ENCODE results near the gene ERV3-1.
"Not testable (repeated sequence)": the region's sequence is repeated elsewhere in the genome, so short reads cannot be mapped to it uniquely, and the experiment has no call there.

ERV3-1 gene, protein sequence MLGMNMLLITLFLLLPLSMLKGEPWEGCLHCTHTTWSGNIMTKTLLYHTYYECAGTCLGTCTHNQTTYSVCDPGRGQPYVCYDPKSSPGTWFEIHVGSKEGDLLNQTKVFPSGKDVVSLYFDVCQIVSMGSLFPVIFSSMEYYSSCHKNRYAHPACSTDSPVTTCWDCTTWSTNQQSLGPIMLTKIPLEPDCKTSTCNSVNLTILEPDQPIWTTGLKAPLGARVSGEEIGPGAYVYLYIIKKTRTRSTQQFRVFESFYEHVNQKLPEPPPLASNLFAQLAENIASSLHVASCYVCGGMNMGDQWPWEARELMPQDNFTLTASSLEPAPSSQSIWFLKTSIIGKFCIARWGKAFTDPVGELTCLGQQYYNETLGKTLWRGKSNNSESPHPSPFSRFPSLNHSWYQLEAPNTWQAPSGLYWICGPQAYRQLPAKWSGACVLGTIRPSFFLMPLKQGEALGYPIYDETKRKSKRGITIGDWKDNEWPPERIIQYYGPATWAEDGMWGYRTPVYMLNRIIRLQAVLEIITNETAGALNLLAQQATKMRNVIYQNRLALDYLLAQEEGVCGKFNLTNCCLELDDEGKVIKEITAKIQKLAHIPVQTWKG

GRCh38 chr7:65006094-65006992 lies at the start of gene ERV3-1:
Gene ERV3-1 (minus strand): TSS chr7:65006687. CDS start chr7:64993026, 13,661 bp downstream.
- peak; percentile 95 for DNase-seq

GRCh38 chr7:65055786-65056185 lies 49.3 kb upstream of the ERV3-1 start:
- not testable (repeated sequence) for DNase-seq

DNA sequence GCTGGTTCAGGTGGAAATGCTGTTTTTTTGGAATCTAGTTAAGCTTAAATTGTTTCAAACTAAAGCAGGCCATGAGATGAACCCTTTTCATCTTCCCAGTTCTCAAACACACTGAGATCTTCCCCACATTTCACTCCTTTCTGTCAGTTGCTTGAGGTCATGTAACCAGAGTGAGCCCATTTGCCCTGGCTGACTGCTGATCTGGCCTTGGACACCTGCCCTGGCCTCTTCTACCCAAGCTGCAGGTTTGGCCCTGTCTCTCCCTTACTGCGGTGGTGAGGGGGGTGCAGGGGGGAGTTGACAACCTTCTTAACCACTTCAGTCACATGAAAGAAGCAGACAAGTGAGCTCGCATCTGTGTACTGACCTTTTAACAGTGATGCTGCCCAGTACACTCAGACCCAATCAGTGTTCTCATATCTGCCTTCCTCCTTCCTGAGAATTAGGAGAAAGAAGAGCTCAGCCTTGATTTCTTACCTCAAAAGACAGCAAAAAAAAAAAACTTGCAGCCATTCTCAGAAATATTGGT lies 48.0 kb upstream of the ERV3-1 start:
- DNase-seq = not testable (repeated sequence)

DNA sequence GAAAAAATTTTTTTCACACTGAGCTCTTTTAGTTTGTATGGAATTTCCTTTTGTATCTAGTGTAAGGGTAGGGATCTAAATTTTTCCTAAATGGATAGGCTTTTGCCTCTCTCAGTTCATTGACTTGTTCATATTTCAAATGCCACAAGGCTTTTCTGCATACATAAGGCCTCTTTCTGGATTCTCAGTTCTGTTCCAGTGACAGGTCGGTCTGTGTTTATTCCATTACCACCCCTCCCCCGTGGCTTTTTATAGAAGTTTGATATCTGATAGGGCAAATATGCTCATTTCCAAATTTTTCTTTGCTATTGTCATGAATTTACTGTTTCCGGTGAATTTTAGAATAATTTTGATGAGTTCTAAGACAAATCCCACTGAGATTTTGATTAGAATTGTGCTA lies 45.2 kb upstream of the ERV3-1 start:
- not testable (repeated sequence) for DNase-seq

DNA sequence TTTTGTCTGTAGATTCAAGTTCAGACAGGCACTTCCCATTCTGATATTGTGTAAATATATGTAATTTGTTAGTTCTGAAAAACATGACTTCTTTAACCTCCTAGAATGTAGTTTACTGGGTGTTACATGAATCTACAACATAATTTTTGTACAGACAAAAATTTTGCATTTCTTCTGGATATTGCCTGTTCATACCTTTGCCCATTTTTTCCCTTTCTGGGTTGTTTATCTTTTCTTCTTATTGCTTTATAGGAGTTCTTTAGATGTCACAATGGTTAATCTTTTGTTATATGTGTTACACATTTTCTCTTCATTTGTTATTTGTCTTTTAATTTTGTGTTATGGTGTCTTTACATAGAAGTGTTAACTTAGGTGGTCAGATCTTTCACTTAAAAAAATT lies 44.7 kb upstream of the ERV3-1 start:
- not testable (repeated sequence) for DNase-seq

GRCh38 chr7:65046329-65046728 lies 39.8 kb upstream of the ERV3-1 start:
- DNase-seq = not testable (repeated sequence)

DNA sequence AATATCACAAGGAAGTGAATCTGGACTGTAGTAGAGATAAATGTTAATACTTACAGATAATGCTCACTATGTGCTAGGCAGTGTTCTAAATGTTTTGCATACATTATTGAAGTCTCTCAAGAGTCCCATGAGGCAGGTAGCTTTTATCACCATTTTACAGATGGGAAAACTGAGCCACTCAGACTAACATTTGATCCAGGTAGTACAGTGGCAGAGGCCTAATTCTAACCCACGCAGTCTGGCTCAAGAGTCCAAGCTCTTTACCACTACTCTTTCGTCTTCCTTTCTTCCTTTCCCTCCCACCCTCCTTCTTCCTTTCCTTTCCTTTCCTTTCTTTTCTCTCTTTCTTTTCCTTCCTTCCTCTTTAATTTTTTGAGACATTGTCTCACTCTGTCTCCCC lies 39.1 kb upstream of the ERV3-1 start:
- not testable (repeated sequence) for DNase-seq

- DNase-seq = peak; percentile 18
Observed at GRCh38 chr7:65038767-65039166, 32.3 kb upstream of the ERV3-1 start.

DNA sequence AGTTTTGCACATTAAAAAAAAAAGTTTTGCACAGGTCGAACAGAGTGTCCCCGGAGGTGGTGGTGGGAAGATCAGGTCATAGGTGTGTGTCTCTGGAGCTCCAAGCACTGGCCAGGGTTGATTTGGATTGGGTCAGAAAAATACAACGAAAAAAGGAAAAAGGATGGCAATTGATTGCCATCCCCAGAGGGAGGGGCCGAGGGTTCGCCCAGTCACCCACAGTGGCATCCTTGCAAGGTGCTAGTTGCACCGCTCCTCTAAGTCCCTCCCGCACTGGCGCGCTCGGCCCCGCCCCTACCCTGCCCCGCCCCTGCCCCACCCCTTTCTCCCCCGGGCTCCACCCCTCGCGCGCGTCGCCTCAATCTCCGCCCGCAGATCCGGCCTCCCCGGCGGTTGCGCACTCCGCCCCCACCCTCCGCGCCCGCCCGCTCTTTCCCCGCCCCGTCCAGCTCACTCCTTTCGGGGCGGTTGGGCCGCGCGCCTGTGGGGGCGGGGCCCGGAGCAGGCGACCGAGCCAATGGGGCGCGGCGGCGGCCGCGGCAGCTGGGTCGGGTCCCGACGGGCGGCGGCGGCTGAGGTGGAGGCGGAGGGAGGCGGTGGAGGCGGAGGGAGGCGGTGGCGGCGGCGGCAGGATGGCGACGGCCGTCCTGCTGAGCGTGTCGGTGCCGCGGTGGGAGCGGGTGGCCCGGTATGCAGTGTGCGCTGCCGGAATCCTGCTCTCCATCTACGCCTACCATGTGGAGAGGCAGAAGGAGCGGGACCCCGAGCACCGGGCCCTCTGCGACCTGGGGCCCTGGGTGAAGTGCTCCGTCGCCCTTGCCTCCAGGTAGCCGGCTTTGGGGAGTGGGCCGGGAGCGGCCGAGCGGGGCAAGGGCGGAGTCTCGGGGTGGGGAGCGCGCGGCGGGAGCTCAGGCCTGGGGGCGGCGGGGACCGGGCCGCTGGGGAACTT lies 31.5 kb upstream of the ERV3-1 start:
- peak; percentile 90 for DNase-seq

- DNase-seq = not testable (repeated sequence)
Observed at GRCh38 chr7:65036526-65036925, 30.0 kb upstream of the ERV3-1 start.

DNA sequence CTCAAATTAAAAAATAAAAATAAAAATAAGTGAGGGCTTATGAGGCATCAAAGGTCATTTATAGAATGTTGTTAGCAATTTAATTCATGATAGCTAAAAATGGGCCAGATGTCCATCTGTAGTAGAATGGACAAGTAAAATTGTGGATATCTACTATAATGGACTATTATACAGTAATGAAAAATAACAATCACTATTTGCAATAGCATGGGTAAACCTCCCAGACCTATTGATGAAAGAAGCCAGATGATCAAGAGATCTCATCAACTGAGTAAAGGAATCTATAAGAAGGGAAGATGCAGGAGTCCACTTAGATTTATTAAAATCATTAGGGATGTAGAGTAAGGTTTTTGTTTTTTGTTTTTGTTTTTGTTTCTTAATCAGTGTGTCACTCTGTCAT lies 29.0 kb upstream of the ERV3-1 start:
- DNase-seq = not testable (repeated sequence)

GRCh38 chr7:65034120-65034782 lies 27.8 kb upstream of the ERV3-1 start:
- not testable (repeated sequence) for DNase-seq

- DNase-seq = not testable (repeated sequence)
Observed at GRCh38 chr7:65033391-65033790, 26.9 kb upstream of the ERV3-1 start.

DNA sequence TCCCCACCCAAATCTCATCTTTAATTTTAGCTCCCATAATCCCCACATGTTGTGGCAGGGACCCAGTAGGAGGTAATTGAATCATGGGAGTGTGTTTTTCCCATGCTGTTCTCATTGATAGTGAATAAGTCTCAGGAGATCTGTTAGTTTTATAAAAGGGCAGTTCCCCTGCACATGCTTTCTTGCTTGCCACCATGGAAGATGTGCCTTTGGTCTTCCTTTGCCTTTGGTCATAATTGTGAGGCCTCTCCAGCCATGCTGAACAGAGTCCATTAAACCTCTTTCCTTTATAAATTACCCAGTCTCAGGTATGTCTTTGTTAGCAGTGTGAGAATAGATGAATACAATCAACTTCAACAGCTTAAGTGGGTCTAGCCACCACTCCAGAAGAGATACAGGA lies 18.5 kb upstream of the ERV3-1 start:
- DNase-seq = not testable (repeated sequence)

- not testable (repeated sequence) for DNase-seq
Observed at GRCh38 chr7:65020978-65021377, 14.5 kb upstream of the ERV3-1 start.

- not testable (repeated sequence) for DNase-seq
Observed at GRCh38 chr7:65009881-65010280, 3.4 kb upstream of the ERV3-1 start.

GRCh38 chr7:65009394-65009793 lies 2.9 kb upstream of the ERV3-1 start:
- DNase-seq = not testable (repeated sequence)

DNA sequence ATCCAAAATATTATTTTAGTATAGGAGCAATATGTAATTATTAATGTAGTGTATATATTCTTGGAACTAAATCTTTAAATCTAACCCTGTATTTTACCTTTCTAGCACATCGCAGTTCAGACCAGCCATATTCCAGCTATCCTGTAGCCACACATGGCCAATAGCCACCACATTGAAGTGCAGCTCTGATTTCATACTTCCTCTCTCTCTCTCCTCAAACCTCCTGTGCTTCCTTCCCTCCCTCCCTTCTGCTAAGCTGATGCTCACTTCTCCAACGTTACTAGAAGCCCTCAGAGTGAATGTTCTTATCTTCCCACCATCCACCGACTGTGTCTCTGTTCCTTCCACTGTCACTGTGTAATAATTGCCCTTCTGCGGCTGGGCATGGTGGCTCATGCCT lies 549 bp upstream of the ERV3-1 start:
- not testable (repeated sequence) for DNase-seq

- no peak for DNase-seq
Observed at GRCh38 chr7:65004575-65004974, 1.9 kb downstream of the ERV3-1 start.

GRCh38 chr7:65002972-65003585 lies 3.4 kb downstream of the ERV3-1 start:
- no peak for DNase-seq
